Measurements from ENCODE around the gene MOV10. TPM values are rescaled to one million over a fixed set of nuclear protein-coding genes. Genes with fewer than 3 reads are reported as not detected.
A peak's percentile ranks its signal among the peaks of the same experiment; 100 is the strongest.

MOV10 gene
- polyA plus RNA-seq, 1 donor (not counting 4 experiments of a cell fraction or from before 2014, with no cell fraction given) = 28.6 TPM

DNA sequence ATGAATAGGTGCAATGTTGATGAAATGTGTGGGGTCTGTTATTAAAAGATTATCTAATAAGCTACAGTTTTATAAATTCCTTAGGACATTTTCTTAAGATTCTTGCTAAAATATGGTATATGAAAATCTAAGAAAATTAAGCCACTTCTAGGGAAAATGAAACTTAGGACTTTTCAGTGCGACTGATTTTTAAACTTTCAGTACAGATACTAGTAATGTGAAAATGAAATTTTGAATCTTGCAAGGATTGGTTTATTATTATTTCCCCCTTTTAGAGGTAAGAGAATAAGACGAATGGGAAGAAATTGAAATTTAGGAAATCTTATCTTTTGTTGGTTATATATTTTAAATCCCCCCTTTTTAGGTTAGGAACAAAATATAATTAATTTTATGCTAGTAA lies 38.4 kb upstream of the MOV10 start:
- FAIRE-seq (no peak), DNase-seq (ENCODE audit: low read depth, low spot score) (no peak)
- TF ChIP-seq, protein P1, sequence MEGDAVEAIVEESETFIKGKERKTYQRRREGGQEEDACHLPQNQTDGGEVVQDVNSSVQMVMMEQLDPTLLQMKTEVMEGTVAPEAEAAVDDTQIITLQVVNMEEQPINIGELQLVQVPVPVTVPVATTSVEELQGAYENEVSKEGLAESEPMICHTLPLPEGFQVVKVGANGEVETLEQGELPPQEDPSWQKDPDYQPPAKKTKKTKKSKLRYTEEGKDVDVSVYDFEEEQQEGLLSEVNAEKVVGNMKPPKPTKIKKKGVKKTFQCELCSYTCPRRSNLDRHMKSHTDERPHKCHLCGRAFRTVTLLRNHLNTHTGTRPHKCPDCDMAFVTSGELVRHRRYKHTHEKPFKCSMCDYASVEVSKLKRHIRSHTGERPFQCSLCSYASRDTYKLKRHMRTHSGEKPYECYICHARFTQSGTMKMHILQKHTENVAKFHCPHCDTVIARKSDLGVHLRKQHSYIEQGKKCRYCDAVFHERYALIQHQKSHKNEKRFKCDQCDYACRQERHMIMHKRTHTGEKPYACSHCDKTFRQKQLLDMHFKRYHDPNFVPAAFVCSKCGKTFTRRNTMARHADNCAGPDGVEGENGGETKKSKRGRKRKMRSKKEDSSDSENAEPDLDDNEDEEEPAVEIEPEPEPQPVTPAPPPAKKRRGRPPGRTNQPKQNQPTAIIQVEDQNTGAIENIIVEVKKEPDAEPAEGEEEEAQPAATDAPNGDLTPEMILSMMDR (optimal IDR thresholded peaks at IDR 0.05 in 1 of 3, IDR thresholded peaks at IDR 0.05 in 1 of 3, conservative IDR thresholded peaks at IDR 0.05 in 1 of 3; ENCODE audit: extremely low read depth in 1 of 3, insufficient read depth in 2 of 3, low read length in 3 of 3) = no peak
- TF ChIP-seq EZH2 (IDR thresholded peaks at IDR 0.05; ENCODE audit: low read length) = no peak
- Histone ChIP-seq H3K27me3 (ENCODE audit: control insufficient read depth, extremely low read depth, insufficient read depth, low read length) (no peaks in the 10 kb centered on the region), H3K9me1 (ENCODE audit: control insufficient read depth, extremely low read depth, insufficient read depth, low read length) (peaks cover 3% of the 10 kb centered on the region), H3K27ac (ENCODE audit: control insufficient read depth, insufficient read depth, low read length) (peak overlapping the region; percentile 56), H3K36me3 (ENCODE audit: control insufficient read depth in 2 of 2, extremely low read depth in 1 of 2, insufficient read depth in 2 of 2, low read length in 2 of 2) (peaks cover 0 to 6% of the 10 kb centered on the region in 2 experiments), H3K9ac (ENCODE audit: control insufficient read depth, extremely low read depth, insufficient read depth, low read length) (no peak overlapping the region), H3K4me1 (ENCODE audit: control insufficient read depth, extremely low read depth, insufficient read depth, low read length) (peaks cover 39% of the 10 kb centered on the region), H3K4me3 (ENCODE audit: control insufficient read depth in 2 of 3, extremely low read depth in 1 of 3, insufficient read depth in 2 of 3, low read depth in 1 of 3, low read length in 3 of 3) (no peak overlapping the region), H4K20me1 (ENCODE audit: control insufficient read depth, extremely low read depth, insufficient read depth, low read length) (peaks cover 28% of the 10 kb centered on the region), H3K4me2 (ENCODE audit: control insufficient read depth, extremely low read depth, insufficient read depth, low read depth, low read length) (peak overlapping the region; percentile 33), H2AFZ (ENCODE audit: control insufficient read depth, low read length) (no peak overlapping the region), H3K79me2 (ENCODE audit: control insufficient read depth, insufficient read depth, low read length) (peaks cover 83% of the 10 kb centered on the region), H3K9me3 (ENCODE audit: control insufficient read depth, low read depth, low read length) (no peaks in the 10 kb centered on the region)
- dilution Hi-C loops (cut with MboI; ENCODE audit: extremely low pct_ligation_motif_present, low sequenced_read_pairs) = no loop called here

DNA sequence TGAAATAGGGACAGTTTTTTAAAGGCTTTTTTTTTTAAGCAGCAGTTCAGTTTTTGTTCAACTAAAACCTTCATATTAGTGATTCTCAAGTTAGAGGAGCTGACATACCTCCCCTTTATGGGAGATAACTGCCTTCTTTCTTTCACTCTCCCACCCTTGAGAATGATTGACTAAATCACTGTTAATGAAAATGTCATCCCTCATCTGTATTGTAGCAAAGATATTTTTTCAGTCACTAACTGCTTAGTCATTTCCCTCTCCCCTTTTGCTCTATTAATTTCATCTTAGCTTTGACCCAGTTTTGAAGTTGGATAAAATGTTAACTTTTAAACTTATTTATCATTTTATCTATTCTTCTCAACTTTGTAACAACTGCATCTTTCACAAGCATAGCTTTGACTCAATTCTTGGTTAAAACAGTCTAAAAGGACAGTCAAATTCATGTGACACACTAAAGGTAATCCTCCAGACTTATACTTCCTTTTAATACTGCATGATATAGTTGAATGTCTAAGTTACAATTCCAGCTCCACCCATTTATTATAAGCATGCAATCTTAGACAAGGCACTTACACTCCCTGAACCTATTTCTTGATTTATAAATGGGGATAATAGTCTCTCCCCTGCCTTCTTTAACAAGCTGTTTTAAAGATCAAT lies 37.7 kb upstream of the MOV10 start:
- Histone ChIP-seq H3K4me1 (ENCODE audit: control insufficient read depth, extremely low read depth, insufficient read depth, low read length) (peaks cover 39% of the 10 kb centered on the region), H3K4me2 (ENCODE audit: control insufficient read depth, extremely low read depth, insufficient read depth, low read depth, low read length) (peak overlapping the region; percentile 33), H3K79me2 (ENCODE audit: control insufficient read depth, insufficient read depth, low read length) (peaks cover 82% of the 10 kb centered on the region), H2AFZ (ENCODE audit: control insufficient read depth, low read length) (no peak overlapping the region), H4K20me1 (ENCODE audit: control insufficient read depth, extremely low read depth, insufficient read depth, low read length) (peaks cover 22% of the 10 kb centered on the region), H3K9me3 (ENCODE audit: control insufficient read depth, low read depth, low read length) (no peaks in the 10 kb centered on the region), H3K27me3 (ENCODE audit: control insufficient read depth, extremely low read depth, insufficient read depth, low read length) (no peaks in the 10 kb centered on the region), H3K36me3 (ENCODE audit: control insufficient read depth in 2 of 2, extremely low read depth in 1 of 2, insufficient read depth in 2 of 2, low read length in 2 of 2) (peaks cover 0 to 2% of the 10 kb centered on the region in 2 experiments), H3K9ac (ENCODE audit: control insufficient read depth, extremely low read depth, insufficient read depth, low read length) (no peak overlapping the region), H3K4me3 (ENCODE audit: control insufficient read depth in 2 of 3, extremely low read depth in 1 of 3, insufficient read depth in 2 of 3, low read depth in 1 of 3, low read length in 3 of 3) (peak overlapping the region in 1 of 3 experiments; percentile 4), H3K9me1 (ENCODE audit: control insufficient read depth, extremely low read depth, insufficient read depth, low read length) (peaks cover 3% of the 10 kb centered on the region), H3K27ac (ENCODE audit: control insufficient read depth, insufficient read depth, low read length) (peak overlapping the region; percentile 56)
- TF ChIP-seq, protein P1 (optimal IDR thresholded peaks at IDR 0.05 in 1 of 3, IDR thresholded peaks at IDR 0.05 in 1 of 3, conservative IDR thresholded peaks at IDR 0.05 in 1 of 3; ENCODE audit: extremely low read depth in 1 of 3, insufficient read depth in 2 of 3, low read length in 3 of 3) = no peak
- no peak for TF ChIP-seq EZH2 (IDR thresholded peaks at IDR 0.05; ENCODE audit: low read length)
- FAIRE-seq (no peak), DNase-seq (ENCODE audit: low read depth, low spot score) (no peak)
- dilution Hi-C loops (cut with MboI; ENCODE audit: extremely low pct_ligation_motif_present, low sequenced_read_pairs) = no loop called here
